Stomach (tissue), 9 donors: ENCODE data around the gene GVQW3. TPM values are rescaled to one million over a fixed set of nuclear protein-coding genes. Genes with fewer than 3 reads are reported as not detected.
A peak's percentile ranks its signal among the peaks of the same experiment; 100 is the strongest.

Source experiments
- DNase-seq, 2 donors: peaks; one replicate each; pipeline versions ENCODE4 v3.0.0 to v3.0.0-alpha.2; 2013 to 2019
- H3K27ac ChIP-seq, 5 donors: fragments of 200-600 bp in 4 of 5; sonication (generic) in 4 of 5; one replicate each; pipeline ENCODE4 v1.5.1; 2013 to 2019; ENCODE audit warnings: mild to moderate bottlenecking in 1 of 5, moderate library complexity in 1 of 5
- H3K27me3 ChIP-seq, 3 donors: fragments of 200-600 bp; sonication (generic); one replicate each; pipeline ENCODE4 v1.5.1; 2017 to 2019; ENCODE audit warnings: mixed run types in 1 of 3
- H3K36me3 ChIP-seq, 4 donors: fragments of 200-600 bp; sonication (generic); 1 replicate in 3 of 4; 2 replicates in 1 of 4; pipeline ENCODE4 v1.5.1; 2016 to 2019
- H3K4me1 ChIP-seq, 4 donors: fragments of 200-600 bp; sonication (generic); one replicate each; pipeline ENCODE4 v1.5.1; 2016 to 2019
- H3K4me3 ChIP-seq, 4 donors: fragments of 200-600 bp; sonication (generic) in 3 of 4; one replicate each; pipeline ENCODE4 v1.5.1; 2016 to 2019; ENCODE audit warnings: mild to moderate bottlenecking in 1 of 4
- H3K9me3 ChIP-seq, 4 donors: fragments of 200-600 bp; sonication (generic); one replicate each; pipeline ENCODE4 v1.5.1; 2016 to 2019
- EP300 ChIP-seq: sonication (generic); formaldehyde crosslinking; IDR thresholded peaks from one replicate; pipeline ENCODE4 v1.6.1; 2017; ENCODE audit warnings: antibody characterized with exemption
- POLR2A ChIP-seq, 4 donors: fragments of 450-650 bp; IDR thresholded peaks; one replicate each; pipeline ENCODE4 v1.6.1; 2016; ENCODE audit warnings: antibody characterized with exemption in 4 of 4, control low read depth in 2 of 4, mild to moderate bottlenecking in 1 of 4, moderate library complexity in 1 of 4
- POLR2AphosphoS5 ChIP-seq, 3 donors: sonication (generic); formaldehyde crosslinking; IDR thresholded peaks; one replicate each; pipeline ENCODE4 v1.6.1; 2016; ENCODE audit warnings: antibody characterized with exemption in 3 of 3
- WGBS, 5 donors: extraction: QIAGEN DNeasy Blood & Tissue Kit in 3 of 5; methylation state at CpG; one replicate each; pipeline versions ENCODE4 v1.1.5 to v1.1.7; 2013 to 2018; 5-methylcytosine and 5-hydroxymethylcytosine counted together
- intact Hi-C: fragments of 100-400 bp; cut with DNase I; formaldehyde crosslinking; loops from one replicate; pipeline ENCODE4 v1.15.1; 2023; ENCODE audit warnings: low total_unique reads
- polyA plus RNA-seq, 3 donors: library from polyadenylated mRNA; stranded (reverse); fragments of 200-250 nt; gene quantifications; one replicate each; pipeline ENCODE4 v1.2.3, GENCODE V29; 2013
- total RNA-seq, 5 donors: library from RNA; depleted of rRNA; stranded (reverse); fragments of >200 nt; gene quantifications; one replicate each; pipeline versions ENCODE4 v1.1.0 to v1.2.3, GENCODE V29; 2014 to 2016
- TF ChIP-seq, protein P1 (sequence below), 7 experiments: fragments of 450-650 bp in 4 of 7; fragments of 200-600 bp in 3 of 7; sonication (generic) in 3 of 7; IDR thresholded peaks; one replicate each; pipeline ENCODE4 v1.5.1; 2016 to 2019; ENCODE audit warnings: antibody characterized with exemption in 7 of 7, control low read depth in 2 of 7, mild to moderate bottlenecking in 1 of 7
- donor health status: healthy with polysubstance abuse.
- donor health status: Bipolar disorder and iron deficiency.
- donor health status: healthy.

GVQW3 gene
- total and polyA plus RNA-seq, 8 donors = 0.15 to 24.1 (median 2.0) TPM; not detected in 1

DNA sequence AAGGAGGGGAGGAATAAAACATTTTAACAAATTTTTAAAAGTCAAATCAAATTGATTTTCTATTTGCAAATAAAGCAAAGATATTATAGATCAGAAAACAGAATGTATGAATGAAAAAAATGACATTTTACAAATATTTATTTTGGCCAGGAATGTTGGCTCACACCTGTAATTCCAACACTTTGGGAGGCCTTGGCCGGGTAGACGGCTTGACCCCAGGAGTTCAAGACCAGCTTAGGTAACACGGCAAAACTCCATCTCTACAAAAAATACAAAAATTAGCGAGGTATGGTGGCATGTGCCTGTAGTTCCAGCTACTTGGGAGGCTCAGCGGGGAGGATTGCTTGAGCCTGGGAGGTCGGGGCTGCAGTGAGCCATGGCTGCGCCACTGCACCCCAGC, 18.4 kb upstream of the GVQW3 start:
- peaks cover 9 to 47% (median 24%) of the 10 kb centered on the region in 4 donors for H3K4me1 ChIP-seq
- 61 to 77% (median 68%) methylated on average over 7 of the region's 7 CpGs for WGBS, 5 donors
- H3K36me3 ChIP-seq = peaks cover 0 to 35% (median 24%) of the 10 kb centered on the region in 4 donors
- no peak for DNase-seq
- TF ChIP-seq, protein P1, sequence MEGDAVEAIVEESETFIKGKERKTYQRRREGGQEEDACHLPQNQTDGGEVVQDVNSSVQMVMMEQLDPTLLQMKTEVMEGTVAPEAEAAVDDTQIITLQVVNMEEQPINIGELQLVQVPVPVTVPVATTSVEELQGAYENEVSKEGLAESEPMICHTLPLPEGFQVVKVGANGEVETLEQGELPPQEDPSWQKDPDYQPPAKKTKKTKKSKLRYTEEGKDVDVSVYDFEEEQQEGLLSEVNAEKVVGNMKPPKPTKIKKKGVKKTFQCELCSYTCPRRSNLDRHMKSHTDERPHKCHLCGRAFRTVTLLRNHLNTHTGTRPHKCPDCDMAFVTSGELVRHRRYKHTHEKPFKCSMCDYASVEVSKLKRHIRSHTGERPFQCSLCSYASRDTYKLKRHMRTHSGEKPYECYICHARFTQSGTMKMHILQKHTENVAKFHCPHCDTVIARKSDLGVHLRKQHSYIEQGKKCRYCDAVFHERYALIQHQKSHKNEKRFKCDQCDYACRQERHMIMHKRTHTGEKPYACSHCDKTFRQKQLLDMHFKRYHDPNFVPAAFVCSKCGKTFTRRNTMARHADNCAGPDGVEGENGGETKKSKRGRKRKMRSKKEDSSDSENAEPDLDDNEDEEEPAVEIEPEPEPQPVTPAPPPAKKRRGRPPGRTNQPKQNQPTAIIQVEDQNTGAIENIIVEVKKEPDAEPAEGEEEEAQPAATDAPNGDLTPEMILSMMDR (IDR thresholded peaks at IDR 0.05) = no peak
- TF ChIP-seq POLR2A (IDR thresholded peaks at IDR 0.05) (no peak), EP300 (no peak), POLR2AphosphoS5 (IDR thresholded peaks at IDR 0.05) (no peak)
- no peak overlapping the region for H3K4me3 ChIP-seq
- intact Hi-C loops = no loop called here
- no peak overlapping the region for H3K27ac ChIP-seq
- no peaks in the 10 kb centered on the region for H3K27me3 ChIP-seq
- H3K9me3 ChIP-seq = no peaks in the 10 kb centered on the region

DNA sequence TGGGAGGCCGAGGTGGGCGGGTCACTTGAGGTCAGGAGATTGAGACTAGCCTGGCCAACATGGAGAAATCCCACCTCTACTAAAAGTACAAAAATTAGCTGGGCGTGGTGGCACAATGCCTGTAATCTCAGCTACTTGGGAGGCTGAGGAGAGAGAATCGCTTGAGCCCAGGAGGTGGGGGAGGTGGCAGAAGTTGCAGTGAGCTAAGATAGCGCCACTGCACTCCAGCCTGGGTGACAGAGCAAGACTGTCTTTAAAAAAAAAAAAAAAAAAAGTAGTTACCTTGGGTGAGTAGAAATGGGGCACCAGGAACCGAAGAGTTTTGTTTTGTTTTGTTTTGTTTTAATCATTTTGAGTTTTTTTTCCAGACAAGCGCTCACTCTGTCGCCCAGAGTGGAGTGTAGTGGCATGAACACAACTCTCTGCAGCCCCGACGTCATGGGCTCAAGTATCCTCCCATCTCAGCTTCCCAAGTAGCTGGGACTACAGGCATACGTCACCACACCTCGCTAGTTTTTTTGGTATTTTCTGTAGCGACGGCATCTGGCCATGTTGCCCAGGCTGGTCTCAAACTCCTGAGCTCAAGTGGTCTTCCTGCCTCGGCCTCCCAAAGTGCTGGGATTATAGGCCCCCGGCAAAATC, 16.0 kb upstream of the GVQW3 start:
- H3K9me3 ChIP-seq = no peaks in the 10 kb centered on the region
- TF ChIP-seq, protein P1 (IDR thresholded peaks at IDR 0.05) = no peak
- TF ChIP-seq POLR2A (IDR thresholded peaks at IDR 0.05) = no peak
- no peak for TF ChIP-seq POLR2AphosphoS5 (IDR thresholded peaks at IDR 0.05)
- no peak for TF ChIP-seq EP300
- no peak overlapping the region for H3K4me3 ChIP-seq
- no peak for DNase-seq
- WGBS, 5 donors = 88 to 93% (median 90%) methylated on average over 16 of the region's 16 CpGs
- peaks cover 17 to 71% (median 43%) of the 10 kb centered on the region in 4 donors for H3K4me1 ChIP-seq
- H3K27me3 ChIP-seq = no peaks in the 10 kb centered on the region
- peaks cover 0 to 23% (median 10%) of the 10 kb centered on the region in 4 donors for H3K36me3 ChIP-seq
- intact Hi-C loops = no loop called here
- H3K27ac ChIP-seq = no peak overlapping the region

DNA sequence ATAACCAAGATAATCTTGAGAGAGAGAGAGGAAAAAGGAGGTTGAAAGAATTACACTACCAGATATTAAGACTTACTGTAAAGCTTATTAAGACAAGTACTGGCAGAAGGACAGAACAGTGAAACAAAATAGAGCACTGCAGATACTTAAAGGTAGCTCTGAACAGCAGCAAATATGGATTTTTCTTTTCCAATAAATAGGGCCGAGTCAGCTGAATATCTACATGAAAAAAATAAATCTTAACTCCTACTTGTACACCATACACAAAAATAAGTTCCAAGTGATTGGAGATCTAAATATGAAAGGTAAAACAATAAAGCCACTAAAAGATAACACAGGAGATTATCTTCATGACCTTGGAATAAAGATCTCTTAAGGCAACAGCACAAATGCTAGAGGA, 12.6 kb upstream of the GVQW3 start:
- H3K4me1 ChIP-seq = peaks cover 30 to 73% (median 52%) of the 10 kb centered on the region in 4 donors
- peaks cover 0 to 16% (median 4%) of the 10 kb centered on the region in 4 donors for H3K36me3 ChIP-seq
- no peaks in the 10 kb centered on the region for H3K9me3 ChIP-seq
- H3K4me3 ChIP-seq = no peak overlapping the region
- intact Hi-C loops = no loop called here
- TF ChIP-seq, protein P1 (IDR thresholded peaks at IDR 0.05) = no peak
- no peak for TF ChIP-seq POLR2A (IDR thresholded peaks at IDR 0.05)
- no peak for TF ChIP-seq EP300
- TF ChIP-seq POLR2AphosphoS5 (IDR thresholded peaks at IDR 0.05) = no peak
- no peaks in the 10 kb centered on the region for H3K27me3 ChIP-seq
- WGBS, 5 donors = 19 to 56% (median 36%) methylated on average over 1 of the region's 1 CpG
- no peak for DNase-seq
- peak overlapping the region in 1 of 5 donors; percentile 13 for H3K27ac ChIP-seq

DNA sequence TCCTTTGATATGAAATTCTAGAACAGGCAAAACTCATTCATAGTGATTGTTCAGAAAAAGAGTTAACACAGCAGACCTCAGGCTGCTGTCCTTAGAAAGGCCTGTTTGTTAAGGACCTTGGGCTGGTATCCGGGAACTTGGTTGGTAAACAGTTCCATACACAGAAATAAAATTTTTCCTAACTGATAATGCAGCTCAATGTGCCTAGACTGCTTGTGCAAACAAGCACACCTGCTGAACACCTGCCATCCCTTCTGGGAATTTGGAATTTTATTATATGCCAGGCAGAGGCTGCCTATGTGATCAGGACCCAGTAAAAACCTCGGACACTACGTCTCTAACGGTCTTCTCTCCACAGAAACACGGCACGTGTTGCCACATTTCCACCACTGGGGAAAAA, 11.7 kb upstream of the GVQW3 start:
- Histone ChIP-seq H3K36me3 (peaks cover 0 to 12% (median 4%) of the 10 kb centered on the region in 4 donors), H3K4me1 (peaks cover 30 to 75% (median 53%) of the 10 kb centered on the region in 4 donors), H3K27me3 (no peaks in the 10 kb centered on the region), H3K9me3 (no peaks in the 10 kb centered on the region), H3K4me3 (no peak overlapping the region), H3K27ac (peak overlapping the region; percentile 15 to 44 (median 22))
- TF ChIP-seq POLR2A (IDR thresholded peaks at IDR 0.05) (no peak), EP300 (no peak), POLR2AphosphoS5 (IDR thresholded peaks at IDR 0.05) (peak in 1 of 3 donors; percentile 53)
- TF ChIP-seq, protein P1 (IDR thresholded peaks at IDR 0.05) = no peak
- WGBS, 5 donors = 31 to 75% (median 55%) methylated on average over 6 of the region's 6 CpGs
- intact Hi-C loops = no loop called here
- peak in 1 of 2 donors; percentile 32 for DNase-seq
